H9 (cell line): ENCODE measurements around the gene IL31RA. TPM values are rescaled to one million over a fixed set of nuclear protein-coding genes. Genes with fewer than 3 reads are reported as not detected.

Source experiments
- DNase-seq: peaks from one replicate; pipeline ENCODE4 v3.0.0-alpha.2; 2017
- H2AFZ ChIP-seq: one replicate; pipeline ENCODE4 v1.6.1; 2013; ENCODE audit warnings: mild to moderate bottlenecking, low read length, control low read depth, moderate library complexity
- H2AK5ac ChIP-seq: 2 replicates; pipeline ENCODE4 v1.6.1; 2013; ENCODE audit warnings: low read length, control low read depth, mixed read lengths; ENCODE audit not compliant: insufficient read length
- H2BK120ac ChIP-seq: one replicate; pipeline ENCODE4 v1.6.1; 2013; ENCODE audit warnings: low read depth, mild to moderate bottlenecking, low read length, control low read depth, inconsistent platforms; ENCODE audit not compliant: poor library complexity, severe bottlenecking
- H2BK12ac ChIP-seq: 2 replicates; pipeline ENCODE4 v1.6.1; 2013; ENCODE audit warnings: low read length, control low read depth, mixed read lengths, low read depth; ENCODE audit not compliant: insufficient read length
- H2BK15ac ChIP-seq: 2 replicates; pipeline ENCODE4 v1.6.1; 2013; ENCODE audit warnings: low read depth, low read length, control low read depth
- H2BK20ac ChIP-seq: one replicate; pipeline ENCODE4 v1.6.1; 2013; ENCODE audit warnings: low read depth, mild to moderate bottlenecking, low read length, control low read depth, inconsistent platforms; ENCODE audit not compliant: poor library complexity, severe bottlenecking
- H2BK5ac ChIP-seq: 2 replicates; pipeline ENCODE4 v1.6.1; 2013; ENCODE audit warnings: low read length, control low read depth, mixed read lengths; ENCODE audit not compliant: insufficient read length
- H3K14ac ChIP-seq: 2 replicates; pipeline ENCODE4 v1.6.1; 2013; ENCODE audit warnings: low read length, control low read depth; ENCODE audit not compliant: insufficient read depth
- H3K18ac ChIP-seq: 2 replicates; pipeline ENCODE4 v1.6.1; 2013; ENCODE audit warnings: low read depth, mild to moderate bottlenecking, mixed read lengths, low read length, control low read depth; ENCODE audit not compliant: insufficient read length
- H3K23ac ChIP-seq: 2 replicates; pipeline ENCODE4 v1.6.1; 2013; ENCODE audit warnings: low read length, control low read depth, mixed read lengths, low read depth; ENCODE audit not compliant: insufficient read length
- H3K23me2 ChIP-seq: 2 replicates; pipeline ENCODE4 v1.6.1; 2013; ENCODE audit warnings: low read depth, mild to moderate bottlenecking, mixed read lengths, low read length, control low read depth; ENCODE audit not compliant: insufficient read length, poor library complexity, severe bottlenecking
- H3K27ac ChIP-seq: 2 replicates; pipeline ENCODE4 v1.5.1; 2013; ENCODE audit warnings: low read length, control low read depth, mixed read lengths, low read depth; ENCODE audit not compliant: insufficient read length
- H3K27me3 ChIP-seq: 2 replicates; pipeline ENCODE4 v1.6.1; 2013; ENCODE audit warnings: low read length, control low read depth, inconsistent platforms; ENCODE audit not compliant: insufficient read depth
- H3K4ac ChIP-seq: 2 replicates; pipeline ENCODE4 v1.6.1; 2013; ENCODE audit warnings: low read depth, mild to moderate bottlenecking, control low read depth, inconsistent platforms, low read length, moderate library complexity
- H3K4me1 ChIP-seq: 2 replicates; pipeline ENCODE4 v1.6.1; 2013; ENCODE audit warnings: low read length, control low read depth, inconsistent platforms; ENCODE audit not compliant: insufficient read depth
- H3K4me2 ChIP-seq: 2 replicates; pipeline ENCODE4 v1.6.1; 2013; ENCODE audit warnings: low read length, control low read depth, mixed read lengths; ENCODE audit not compliant: insufficient read length, insufficient read depth
- H3K56ac ChIP-seq: 2 replicates; pipeline ENCODE4 v1.6.1; 2013; ENCODE audit warnings: low read depth, mild to moderate bottlenecking, mixed read lengths, low read length, control low read depth; ENCODE audit not compliant: insufficient read length
- H3K79me1 ChIP-seq: 2 replicates; pipeline ENCODE4 v1.6.1; 2013; ENCODE audit warnings: low read depth, mild to moderate bottlenecking, moderate library complexity, low read length, control low read depth, inconsistent platforms; ENCODE audit not compliant: insufficient read depth, poor library complexity, severe bottlenecking
- H3K79me2 ChIP-seq: 2 replicates; pipeline ENCODE4 v1.6.1; 2013; ENCODE audit warnings: low read length, control low read depth, inconsistent platforms; ENCODE audit not compliant: insufficient read depth
- H3K9ac ChIP-seq: 2 replicates; pipeline ENCODE4 v1.6.1; 2013; ENCODE audit warnings: low read length, control low read depth, mixed read lengths; ENCODE audit not compliant: insufficient read length; ENCODE audit errors: extremely low read depth
- H3K9me3 ChIP-seq: one replicate; pipeline ENCODE4 v1.6.1; 2013; ENCODE audit warnings: low read depth, low read length, inconsistent platforms; ENCODE audit not compliant: control insufficient read depth
- H3T11ph ChIP-seq: one replicate; pipeline ENCODE4 v1.6.1; 2013; ENCODE audit warnings: mild to moderate bottlenecking, low read length, control low read depth, inconsistent platforms
- H4K20me1 ChIP-seq: one replicate; pipeline ENCODE4 v1.6.1; 2013; ENCODE audit not compliant: control insufficient read depth, insufficient read length, insufficient read depth
- H4K5ac ChIP-seq: 2 replicates; pipeline ENCODE4 v1.6.1; 2013; ENCODE audit warnings: low read depth, mild to moderate bottlenecking, mixed read lengths, low read length, control low read depth; ENCODE audit not compliant: insufficient read length
- H4K8ac ChIP-seq: replicated peaks from 2 replicates; pipeline ENCODE4 v1.6.1; 2013; ENCODE audit warnings: low read length, control low read depth, mixed read lengths, low read depth; ENCODE audit not compliant: insufficient read length
- H4K91ac ChIP-seq: 2 replicates; pipeline ENCODE4 v1.6.1; 2013; ENCODE audit warnings: low read depth, mild to moderate bottlenecking, moderate library complexity, mixed read lengths, low read length, control low read depth; ENCODE audit not compliant: insufficient read length
- H3K27ac Mint-ChIP-seq, 3 experiments: 2 replicates in 2 of 3; 3 replicates in 1 of 3; pipeline ENCODE4 v1.8.0; 2020 to 2021; ENCODE audit warnings: mixed read lengths in 3 of 3, mild to moderate bottlenecking in 1 of 3, moderate library complexity in 1 of 3
- H3K27me3 Mint-ChIP-seq: 2 replicates; pipeline ENCODE4 v1.8.0; 2021; ENCODE audit warnings: low read depth, mild to moderate bottlenecking, moderate library complexity, mixed read lengths
- H3K36me3 Mint-ChIP-seq, 3 experiments: 2 replicates in 2 of 3; 3 replicates in 1 of 3; pipeline ENCODE4 v1.8.0; 2020 to 2021; ENCODE audit warnings: low read depth in 3 of 3, mixed read lengths in 3 of 3; ENCODE audit not compliant: insufficient read depth in 1 of 3
- H3K4me1 Mint-ChIP-seq, 2 experiments: 2 replicates each; pipeline ENCODE4 v1.8.0; 2020; ENCODE audit warnings: mixed read lengths in 2 of 2
- H3K4me3 Mint-ChIP-seq, 2 experiments: 2 replicates in 1 of 2; 3 replicates in 1 of 2; pipeline ENCODE4 v1.8.0; 2020 to 2021; ENCODE audit warnings: mild to moderate bottlenecking in 2 of 2, mixed read lengths in 2 of 2, moderate library complexity in 1 of 2
- H3K9me3 Mint-ChIP-seq, 2 experiments: 2 replicates in 1 of 2; 3 replicates in 1 of 2; pipeline ENCODE4 v1.8.0; 2020; ENCODE audit warnings: mild to moderate bottlenecking in 2 of 2, mixed read lengths in 2 of 2, moderate library complexity in 1 of 2
- WGBS: extraction: QIAGEN DNeasy Blood & Tissue Kit; methylation state at CpG from one replicate; pipeline ENCODE4 v1.1.7; 2013; ENCODE audit warnings: missing lambda C conversion rate, low lambda C conversion rate, mixed read lengths; ENCODE audit not compliant: insufficient read length; ENCODE audit errors: extremely low coverage; 5-methylcytosine and 5-hydroxymethylcytosine counted together
- total RNA-seq: library from RNA; stranded (reverse); gene quantifications from 2 replicates; pipeline ENCODE4 v1.2.1, GENCODE V29; 2021
- TF ChIP-seq, protein P1 (sequence below): fragments of 200-600 bp; sonication (generic); conservative IDR thresholded peaks from 3 replicates; pipeline ENCODE4 v1.8.0; 2021; ENCODE audit warnings: antibody characterized with exemption, mild to moderate bottlenecking

IL31RA gene
- total RNA-seq, 1 experiment from 2014 or later, result 0.11 TPM

DNA sequence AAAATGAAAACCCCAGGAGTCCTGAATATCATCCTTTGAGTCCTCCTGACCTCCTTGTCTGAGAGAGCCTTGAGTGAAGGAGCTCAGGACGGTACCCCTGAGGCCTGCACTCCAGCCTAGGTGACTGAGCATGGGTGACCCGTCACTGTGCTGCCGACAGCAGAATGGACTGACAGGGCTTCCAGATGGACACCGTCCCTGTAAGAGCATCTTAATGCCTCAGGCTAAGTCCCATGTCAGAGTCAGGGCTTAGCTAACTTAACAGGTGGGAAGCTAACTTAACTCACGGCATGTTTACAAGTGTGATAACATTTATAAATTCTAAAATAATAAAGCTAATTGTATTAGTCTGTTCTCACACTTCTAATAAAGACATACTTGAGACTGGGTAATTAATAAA lies 75.3 kb downstream of the IL31RA start:
- H3K4me1 ChIP-seq, result no peaks in the 10 kb centered on the region
- H2BK5ac ChIP-seq, result no peak overlapping the region
- WGBS, result no CpG with 5 or more reads among the region's 5 CpGs

More for the DNA sequence above, 75.3 kb downstream of the IL31RA start:
- Histone ChIP-seq H3K18ac (no peak overlapping the region), H3K14ac (no peak overlapping the region), H3T11ph (no peak overlapping the region), H3K23ac (no peak overlapping the region), H4K5ac (no peak overlapping the region), H3K9me3 (no peaks in the 10 kb centered on the region), H2AK5ac (no peak overlapping the region), H3K4me2 (no peak overlapping the region), H3K79me1 (no peaks in the 10 kb centered on the region), H2BK15ac (no peak overlapping the region), H3K9ac (no peak overlapping the region), H4K8ac (no peak overlapping the region), H3K27me3 (no peaks in the 10 kb centered on the region), H4K91ac (no peak overlapping the region), H4K20me1 (no peaks in the 10 kb centered on the region), H3K79me2 (no peaks in the 10 kb centered on the region), H3K4ac (no peak overlapping the region), H2BK12ac (no peak overlapping the region), H2BK20ac (no peak overlapping the region), H2AFZ (no peak overlapping the region), H2BK120ac (no peak overlapping the region), H3K27ac (no peak overlapping the region), H3K56ac (no peak overlapping the region), H3K23me2 (no peaks in the 10 kb centered on the region)
- Mint-ChIP-seq H3K4me3 (no peak overlapping the region), H3K4me1 (peaks cover 11 to 13% of the 10 kb centered on the region in 2 experiments; a peak in 3 of 4 replicates), H3K36me3 (no peaks in the 10 kb centered on the region), H3K9me3 (no peaks in the 10 kb centered on the region), H3K27ac (peak overlapping the region in 1 of 3 experiments; percentile 44; a peak in 1 of 7 replicates), H3K27me3 (no peaks in the 10 kb centered on the region)
- DNase-seq, result no peak
- TF ChIP-seq, protein P1, sequence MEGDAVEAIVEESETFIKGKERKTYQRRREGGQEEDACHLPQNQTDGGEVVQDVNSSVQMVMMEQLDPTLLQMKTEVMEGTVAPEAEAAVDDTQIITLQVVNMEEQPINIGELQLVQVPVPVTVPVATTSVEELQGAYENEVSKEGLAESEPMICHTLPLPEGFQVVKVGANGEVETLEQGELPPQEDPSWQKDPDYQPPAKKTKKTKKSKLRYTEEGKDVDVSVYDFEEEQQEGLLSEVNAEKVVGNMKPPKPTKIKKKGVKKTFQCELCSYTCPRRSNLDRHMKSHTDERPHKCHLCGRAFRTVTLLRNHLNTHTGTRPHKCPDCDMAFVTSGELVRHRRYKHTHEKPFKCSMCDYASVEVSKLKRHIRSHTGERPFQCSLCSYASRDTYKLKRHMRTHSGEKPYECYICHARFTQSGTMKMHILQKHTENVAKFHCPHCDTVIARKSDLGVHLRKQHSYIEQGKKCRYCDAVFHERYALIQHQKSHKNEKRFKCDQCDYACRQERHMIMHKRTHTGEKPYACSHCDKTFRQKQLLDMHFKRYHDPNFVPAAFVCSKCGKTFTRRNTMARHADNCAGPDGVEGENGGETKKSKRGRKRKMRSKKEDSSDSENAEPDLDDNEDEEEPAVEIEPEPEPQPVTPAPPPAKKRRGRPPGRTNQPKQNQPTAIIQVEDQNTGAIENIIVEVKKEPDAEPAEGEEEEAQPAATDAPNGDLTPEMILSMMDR, result no peak
